ENCODE results near the gene STRADB.
"Not testable (repeated sequence)": the region's sequence is repeated elsewhere in the genome, so short reads cannot be mapped to it uniquely, and the experiment has no call there.

STRADB gene

GRCh38 chr2:201451292-201452057 lies at the start of gene STRADB, which contains the start of gene TRAK2:
TSS of gene STRADB (plus strand) at chr2:201451740. CDS start at chr2:201454841, 3,101 bp downstream.
TSS of gene TRAK2 (minus strand) at chr2:201451458. CDS start at chr2:201420507, 30,951 bp downstream.
- DNase-seq: peak; percentile 91

DNA sequence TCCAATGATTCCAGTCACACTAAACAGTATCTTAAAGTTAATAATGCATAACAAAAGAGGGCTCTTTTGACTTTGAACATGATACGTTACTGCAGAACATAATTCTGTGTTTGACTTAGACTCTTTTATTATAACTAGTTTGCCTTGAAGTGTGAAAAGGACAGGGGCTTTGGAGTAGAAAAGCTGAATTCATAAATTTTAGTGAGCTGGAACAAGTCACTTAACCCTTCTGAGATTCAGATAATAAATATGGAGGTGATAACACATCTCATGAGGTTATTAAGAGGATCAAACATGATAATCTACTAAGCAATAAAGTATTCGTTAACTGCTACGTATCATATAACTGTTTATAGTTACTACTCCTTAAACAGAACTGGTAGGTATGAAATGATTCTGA lies 49.7 kb upstream of the STRADB start:
- no peak for DNase-seq

DNA sequence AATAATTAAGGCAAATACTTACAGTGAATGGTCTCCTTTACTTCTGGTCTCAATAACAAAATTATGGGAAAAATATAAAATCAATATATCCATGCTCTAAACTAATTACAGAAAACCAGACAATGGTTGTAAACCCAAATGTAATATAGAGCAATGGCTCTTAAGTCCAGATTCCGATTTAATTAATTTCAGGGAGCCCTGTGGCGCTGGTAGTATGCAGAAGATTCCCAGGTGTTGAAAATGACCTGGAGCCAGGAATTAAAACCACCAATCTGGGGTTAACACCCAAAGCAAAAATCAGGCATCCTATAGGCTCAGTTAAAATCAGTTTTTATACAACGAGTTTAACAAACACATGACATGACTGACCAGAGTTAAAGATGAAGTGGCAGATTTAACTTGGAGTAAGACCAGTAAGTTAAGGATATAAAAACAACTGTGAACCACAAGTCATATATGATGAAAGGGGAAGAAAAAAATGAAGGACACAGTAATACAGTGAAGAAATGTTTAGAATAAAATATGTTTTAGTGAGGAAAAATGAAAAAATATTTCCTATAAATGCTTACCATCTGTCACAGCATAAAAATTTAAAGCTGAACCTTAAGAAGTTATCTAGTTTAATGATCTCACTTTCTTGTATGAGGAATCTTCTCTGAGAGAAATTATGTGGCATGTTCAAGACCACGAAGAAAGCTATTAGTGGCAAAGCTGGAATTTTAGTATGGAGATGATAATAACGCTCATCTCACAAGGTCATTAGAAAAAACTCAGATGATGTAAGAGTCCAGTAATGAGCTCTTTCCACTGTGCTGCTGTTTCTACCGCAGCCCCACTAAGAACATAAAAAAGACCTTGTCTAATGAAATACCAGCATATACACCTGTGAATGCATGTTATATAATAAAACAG lies 48.6 kb upstream of the STRADB start:
- DNase-seq: no peak

GRCh38 chr2:201403880-201404279 lies 47.7 kb upstream of the STRADB start:
- DNase-seq: no peak

- DNase-seq: no peak
These were observed 46.8 kb upstream of the STRADB start for GRCh38 chr2:201404699-201405280.

DNA sequence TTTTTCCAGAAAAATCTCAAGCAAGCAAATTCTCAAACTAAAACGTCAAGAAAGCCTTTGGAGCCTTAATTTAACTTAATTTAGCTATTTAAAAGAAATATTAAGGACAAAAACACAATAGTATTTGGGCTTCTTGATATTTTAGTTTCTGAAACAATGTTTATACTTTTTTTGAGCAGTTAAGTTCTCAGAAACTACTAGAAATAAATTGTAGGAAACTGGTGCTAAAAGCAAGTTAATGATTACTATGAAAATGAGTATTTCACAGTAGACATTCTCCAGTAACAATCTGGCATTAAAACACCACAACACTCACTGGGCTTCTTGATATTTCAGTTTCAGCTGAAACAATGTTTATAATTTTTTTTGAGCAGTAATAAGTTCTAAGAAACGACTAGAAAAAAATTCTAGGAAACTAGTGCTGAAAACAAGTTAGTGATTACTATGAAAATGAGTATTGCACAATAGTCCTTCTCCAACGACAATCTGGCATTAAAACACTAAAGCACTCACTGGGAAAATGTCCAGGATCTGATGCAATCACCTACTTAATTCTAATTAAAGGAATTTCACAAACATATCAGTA lies 45.4 kb upstream of the STRADB start:
- DNase-seq: no peak

GRCh38 chr2:201407265-201407664 lies 44.3 kb upstream of the STRADB start:
- no peak for DNase-seq

- DNase-seq: no peak
These were observed 42.6 kb upstream of the STRADB start for GRCh38 chr2:201408931-201409330.

GRCh38 chr2:201411421-201411820 lies 40.1 kb upstream of the STRADB start:
- DNase-seq: no peak

DNA sequence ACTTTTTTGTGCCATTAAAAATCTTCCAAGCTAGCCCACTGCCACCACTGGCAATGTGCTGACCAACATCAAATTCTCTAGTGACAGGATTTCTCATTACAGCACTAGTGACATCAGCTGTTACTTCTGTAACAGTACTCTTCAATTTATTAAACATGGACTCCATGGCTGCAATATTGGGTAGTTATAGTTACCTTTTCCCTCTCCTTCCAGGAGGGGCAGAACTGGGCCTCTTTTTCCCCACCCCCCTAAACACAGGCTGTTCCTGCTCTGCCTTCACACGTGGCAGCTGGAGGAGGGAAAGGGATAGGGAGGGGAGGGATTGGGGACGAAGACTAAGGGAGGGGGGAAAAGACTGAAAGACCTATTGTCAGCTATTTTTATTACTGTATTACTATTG lies 38.4 kb upstream of the STRADB start:
- no peak for DNase-seq

DNA sequence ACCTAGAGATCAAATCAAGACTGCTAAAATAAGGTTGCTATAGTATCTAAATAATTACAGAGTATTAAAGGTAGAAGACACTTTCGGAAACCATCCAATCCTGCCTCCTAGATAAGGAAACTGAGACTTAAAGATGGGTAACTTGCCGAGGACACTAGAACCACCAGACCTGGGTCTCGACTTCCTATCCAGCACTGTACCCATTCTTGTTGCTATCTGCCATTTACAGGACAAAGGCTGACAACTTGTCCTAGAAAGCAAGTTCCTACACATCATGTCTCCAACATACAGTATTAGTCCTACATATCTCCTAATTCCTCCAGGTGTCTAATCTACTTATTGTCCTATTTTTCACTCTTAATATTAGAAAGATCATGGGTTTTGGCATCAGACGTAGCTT lies 38.0 kb upstream of the STRADB start:
- DNase-seq: no peak

- DNase-seq: no peak
These were observed 37.2 kb upstream of the STRADB start for GRCh38 chr2:201414099-201415023.

DNA sequence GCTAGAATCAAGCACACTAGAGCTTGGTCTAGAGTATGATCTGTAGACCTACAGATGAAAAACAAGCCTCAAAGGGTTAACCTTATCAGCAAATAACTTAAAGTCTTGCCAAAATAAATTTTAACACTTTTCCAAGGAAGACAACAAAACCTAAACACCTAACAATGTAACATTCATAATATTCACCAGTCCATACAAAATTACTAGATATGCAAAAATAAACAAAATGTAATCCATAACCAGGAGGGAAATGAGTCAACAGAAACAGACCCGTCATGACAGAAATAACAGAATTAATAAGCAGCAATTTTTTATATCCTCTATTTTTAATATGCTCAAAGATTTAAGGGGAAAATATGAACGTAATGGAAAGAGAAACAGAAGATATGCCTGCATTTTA lies 36.4 kb upstream of the STRADB start:
- no peak for DNase-seq

- no peak for DNase-seq
These were observed 32.4 kb upstream of the STRADB start for GRCh38 chr2:201419057-201419635.

DNA sequence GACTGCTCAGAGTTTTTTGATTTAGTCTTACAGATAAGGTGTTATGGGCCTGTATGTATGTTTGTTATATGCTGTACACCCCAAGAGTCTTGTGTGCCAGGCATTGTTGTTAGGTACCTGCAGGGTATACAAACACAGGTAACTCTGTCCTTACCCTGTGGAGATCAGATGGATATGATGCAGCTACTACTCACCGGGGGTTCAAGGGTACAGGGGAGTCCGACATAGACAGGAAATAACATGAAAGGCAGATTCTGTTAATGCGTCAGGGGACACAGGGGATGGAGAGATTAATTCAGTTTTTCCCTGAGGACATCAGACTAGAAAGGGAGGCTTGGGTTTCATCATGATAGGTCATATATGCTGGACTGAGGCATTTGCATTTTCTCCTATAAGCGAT lies 31.6 kb upstream of the STRADB start:
- DNase-seq: no peak

DNA sequence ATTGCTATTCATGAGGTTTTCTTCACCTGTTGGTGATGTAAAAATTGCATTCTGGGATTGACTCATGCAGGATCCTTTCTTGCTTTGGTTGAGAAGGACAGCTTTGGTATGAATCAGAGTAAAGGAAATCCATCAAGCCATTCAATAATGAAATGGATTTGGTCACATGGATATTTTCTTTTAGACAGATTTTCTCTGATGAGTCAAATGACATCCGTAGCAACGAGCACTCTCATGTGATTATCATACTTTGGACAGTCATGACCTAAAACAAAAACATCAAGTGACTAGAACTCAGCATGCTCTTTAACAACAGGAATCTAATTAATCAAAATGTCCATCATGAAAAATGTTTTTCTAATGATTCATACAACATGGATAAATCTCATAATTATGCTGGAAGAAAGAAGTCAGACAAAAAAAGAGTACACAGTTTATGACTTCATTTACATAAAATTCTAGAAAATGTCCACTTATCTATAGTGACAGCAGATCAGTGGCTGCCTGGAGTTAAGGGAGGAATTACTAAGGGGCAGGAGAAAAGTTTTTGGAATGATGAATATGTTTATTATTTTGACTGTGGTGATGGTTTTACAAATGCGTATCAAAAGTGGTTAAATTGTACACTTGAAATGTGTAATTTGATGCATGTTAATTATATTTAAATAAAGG lies 31.0 kb upstream of the STRADB start:
- no peak for DNase-seq

DNA sequence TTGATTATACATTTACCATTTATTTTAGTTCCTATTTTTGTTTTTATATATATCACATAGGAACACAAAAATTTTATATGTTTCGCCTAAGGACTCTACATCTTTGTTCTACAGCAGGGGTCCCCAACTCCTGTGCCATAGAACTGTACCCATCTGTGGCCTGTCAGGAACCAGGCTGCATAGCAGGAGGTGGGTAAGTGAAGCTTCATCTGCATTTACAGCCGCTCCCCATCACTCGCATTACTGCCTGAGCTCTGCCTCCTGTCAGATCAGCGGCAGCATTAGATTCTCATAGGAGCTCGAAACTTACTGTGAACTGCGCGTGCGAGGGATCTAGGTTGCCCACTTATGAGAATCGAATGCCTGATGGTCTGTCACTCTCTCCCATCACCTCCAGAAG lies 25.6 kb upstream of the STRADB start:
- DNase-seq: no peak

GRCh38 chr2:201428366-201428765 lies 23.2 kb upstream of the STRADB start:
- DNase-seq: not testable (repeated sequence)

GRCh38 chr2:201429835-201430234 lies 21.7 kb upstream of the STRADB start:
- DNase-seq: not testable (repeated sequence)

DNA sequence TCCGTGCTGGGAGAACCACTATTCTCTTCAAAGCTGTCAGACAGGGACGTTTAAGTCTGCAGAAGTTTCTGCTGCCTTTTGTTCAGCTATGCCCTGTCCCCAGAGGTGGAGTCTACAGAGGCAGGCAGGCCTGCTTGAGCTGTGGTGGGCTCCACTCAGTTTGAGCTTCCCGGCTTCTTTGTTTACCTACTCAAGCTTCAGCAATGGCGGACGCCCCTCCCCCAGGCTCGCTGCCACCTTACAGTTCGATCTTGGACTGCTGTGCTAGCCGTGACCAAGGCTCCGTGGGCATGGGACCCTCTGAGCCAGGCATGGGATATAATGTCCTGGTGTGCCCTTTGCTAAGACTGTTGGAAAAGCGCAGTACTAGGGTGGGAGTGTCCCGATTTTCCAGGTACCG lies 21.2 kb upstream of the STRADB start:
- not testable (repeated sequence) for DNase-seq

DNA sequence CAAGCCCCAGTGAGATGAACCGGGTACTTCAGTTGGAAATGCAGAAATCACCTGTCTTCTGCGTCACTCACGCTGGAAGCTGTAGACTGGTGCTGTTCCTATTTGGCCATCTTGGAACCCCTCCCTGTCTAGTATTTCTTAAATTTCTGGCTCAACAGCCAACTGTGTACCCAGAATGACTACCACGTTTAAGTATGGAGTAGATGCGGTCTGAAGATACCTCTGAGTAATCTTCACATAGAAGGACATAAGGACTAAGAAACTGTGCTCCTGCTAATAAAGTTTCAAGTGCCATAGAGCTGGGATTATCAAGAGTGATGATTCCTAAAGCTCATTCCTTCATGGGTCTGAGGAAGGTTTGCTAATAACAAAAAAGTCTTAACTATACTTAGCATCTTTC lies 20.7 kb upstream of the STRADB start:
- no peak for DNase-seq
